Stimulated activated CD4-positive, alpha-beta T cell treated with anti-CD3 and anti-CD28 coated beads, Interleukin-2, amount 100 ng/mL, for 24 hours (primary cell): ENCODE data around the gene MNT.

Source experiments
- DNase-seq, 2 donors: peaks; one replicate each; pipeline ENCODE4 v3.0.0-alpha.2; 2020

Gene MNT

GRCh38 chr17:2362416-2362815, 38.4 kb downstream of the MNT start:
- no peak for DNase-seq

DNA sequence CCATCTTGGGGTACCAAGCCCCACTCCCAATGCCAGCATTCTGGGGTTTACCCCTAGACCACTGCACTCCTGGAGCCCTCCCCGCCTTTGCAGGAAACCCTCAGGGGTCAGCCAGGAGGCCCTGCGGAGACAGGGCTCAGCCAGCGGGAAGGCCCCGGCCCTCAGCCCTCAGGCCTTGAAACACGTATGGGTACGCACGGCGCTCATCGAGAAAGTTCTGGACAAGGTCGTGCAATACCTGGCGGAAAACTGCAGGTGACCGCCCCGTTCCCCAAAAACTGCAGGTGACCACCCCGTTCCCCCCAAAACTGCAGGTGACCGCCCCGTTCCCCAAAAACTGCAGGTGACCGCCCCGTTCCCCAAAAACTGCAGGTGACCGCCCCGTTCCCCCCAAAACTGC, 38.8 kb downstream of the MNT start:
- DNase-seq: no peak

- no peak for DNase-seq
Observed at GRCh38 chr17:2361010-2361760, 39.7 kb downstream of the MNT start.

DNA sequence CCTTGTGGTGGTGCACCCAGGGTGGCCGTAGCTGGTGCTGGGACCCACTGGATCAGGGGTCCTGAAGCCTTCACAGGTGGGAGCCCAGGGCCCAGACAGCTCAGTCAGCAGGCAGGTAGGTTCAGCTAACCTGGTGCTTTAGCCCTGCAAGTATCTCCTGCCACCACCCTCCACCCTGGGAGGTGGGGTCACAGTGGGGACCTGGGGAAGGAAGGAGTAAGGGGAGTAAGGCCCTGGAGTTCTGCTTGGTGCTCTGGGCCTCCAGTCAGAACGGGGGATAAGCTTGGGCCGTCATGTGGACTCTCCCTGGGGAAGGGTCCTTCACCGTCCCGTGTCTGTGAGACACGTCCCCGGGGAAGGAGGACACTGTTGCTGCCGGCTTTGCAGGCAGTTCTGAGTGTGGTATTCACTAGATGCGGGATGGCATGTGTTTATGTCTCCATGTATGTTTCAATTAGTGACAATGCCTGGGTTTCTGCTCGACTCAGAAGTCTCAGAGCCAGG, 42.9 kb downstream of the MNT start:
- no peak for DNase-seq

- no peak for DNase-seq
Observed at GRCh38 chr17:2357237-2357636, 43.6 kb downstream of the MNT start.

- no peak for DNase-seq
Observed at GRCh38 chr17:2354311-2354710, 46.5 kb downstream of the MNT start.

- no peak for DNase-seq
Observed at GRCh38 chr17:2351269-2351668, 49.6 kb downstream of the MNT start.

DNA sequence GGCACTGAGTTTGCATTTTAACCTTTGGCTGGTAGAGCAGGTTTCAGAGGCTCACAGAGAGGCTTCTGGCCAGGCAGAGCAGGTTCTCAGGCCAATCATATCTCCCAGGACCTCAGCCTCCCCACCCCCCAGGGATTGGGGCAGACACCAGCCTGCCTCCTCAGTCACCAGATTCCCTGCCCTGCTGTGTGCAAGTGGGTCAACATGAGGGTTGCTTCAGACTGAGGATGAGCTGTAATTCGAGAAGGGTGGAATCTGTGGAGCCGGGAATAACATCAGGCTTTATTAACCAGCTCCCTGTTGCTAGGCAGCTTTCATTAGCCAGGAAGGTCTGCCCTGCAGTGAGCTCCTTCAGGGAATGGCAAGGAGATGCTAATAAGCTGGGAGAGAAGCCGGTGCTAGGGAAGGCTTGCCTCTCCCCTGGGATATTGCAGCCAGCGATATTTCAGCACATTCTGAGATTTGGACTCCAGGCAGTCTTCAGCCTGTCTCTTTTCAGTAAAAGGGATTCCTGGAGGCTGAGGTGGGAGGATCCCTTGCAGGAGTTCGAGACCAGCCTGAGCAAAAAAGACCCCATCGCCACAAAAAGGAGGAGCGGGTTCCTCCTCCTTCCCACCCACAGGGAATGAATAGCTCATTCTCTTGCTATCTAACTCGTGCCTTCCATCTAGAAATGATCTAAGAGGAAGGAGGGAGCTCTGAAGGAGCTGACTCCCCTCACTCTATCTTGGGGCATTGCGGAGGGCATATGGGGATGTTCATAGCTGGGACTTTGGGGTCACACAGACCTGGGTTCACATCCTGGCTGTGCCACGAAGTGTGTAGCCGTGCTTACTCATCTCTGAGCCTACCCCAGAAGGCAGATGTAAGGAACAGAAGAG, 52.8 kb downstream of the MNT start:
- no peak for DNase-seq

DNA sequence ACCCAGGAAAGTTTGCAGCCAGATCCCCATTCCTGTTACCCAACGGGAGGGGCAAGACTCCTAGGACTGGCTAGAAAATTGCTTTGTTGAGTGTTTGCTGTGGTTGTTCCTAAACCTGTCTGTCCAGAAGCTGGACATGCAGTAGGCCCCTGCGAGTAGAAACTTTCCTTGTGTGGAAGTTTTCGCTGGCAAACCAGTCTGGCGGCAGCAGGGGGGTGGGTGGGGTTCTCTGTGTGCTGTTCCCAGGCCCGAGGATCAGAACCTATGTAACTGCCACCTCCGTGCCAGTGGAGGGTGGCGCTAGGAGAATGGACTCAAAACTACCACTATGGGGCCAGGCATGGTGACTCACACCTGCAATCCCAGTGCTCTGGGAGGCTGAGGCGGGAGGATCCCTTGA, 54.4 kb downstream of the MNT start:
- no peak for DNase-seq

DNA sequence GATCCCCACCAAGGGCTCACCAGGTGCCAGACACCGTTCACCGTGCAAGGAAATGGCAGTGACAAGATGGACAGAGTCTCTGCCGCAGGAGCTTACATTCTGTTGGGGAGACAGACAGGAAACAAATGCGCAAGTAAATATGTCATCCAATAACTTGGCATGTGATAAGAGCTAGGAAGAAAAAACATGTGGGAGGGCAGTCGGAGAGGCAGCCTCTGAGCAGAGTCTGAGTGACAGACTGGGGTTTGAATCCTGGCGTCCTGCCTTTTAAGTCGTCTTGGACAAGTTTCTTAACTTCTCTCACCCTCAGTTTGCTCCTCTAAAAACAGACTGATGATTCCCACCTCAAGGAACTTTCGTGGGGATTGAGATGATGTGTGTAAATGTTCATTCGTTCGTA, 56.3 kb downstream of the MNT start:
- no peak for DNase-seq

DNA sequence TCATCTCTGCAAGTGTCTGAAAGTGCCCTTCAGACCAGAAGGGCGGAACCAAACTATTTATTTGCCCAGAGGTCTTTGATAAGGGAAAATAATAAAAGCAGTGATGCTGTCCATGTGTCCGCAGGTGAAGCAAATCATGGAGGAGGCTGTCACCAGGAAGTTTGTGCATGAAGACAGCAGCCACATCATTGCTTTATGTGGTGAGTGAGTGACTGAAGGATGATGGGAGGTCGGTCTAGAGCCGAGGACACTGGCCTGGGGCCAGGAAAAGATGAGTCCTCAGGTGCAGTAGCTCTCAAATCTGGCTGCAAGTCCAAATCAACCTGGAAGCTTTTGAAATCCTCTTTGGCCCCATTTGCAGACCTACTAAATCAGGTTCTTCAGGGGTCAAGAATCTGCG, 57.4 kb downstream of the MNT start:
- DNase-seq: peak; percentile 31 to 47

- no peak for DNase-seq
Observed at GRCh38 chr17:2338315-2338657, 62.6 kb downstream of the MNT start.

- peak; percentile 62 to 69 for DNase-seq
Observed at GRCh38 chr17:2337544-2338314, 63.1 kb downstream of the MNT start.

GRCh38 chr17:2336852-2337543, 63.9 kb downstream of the MNT start, which contains the start of gene SGSM2:
SGSM2 (plus strand) TSS chr17:2337501; CDS start chr17:2337689, 188 bp downstream.
- DNase-seq: peak; percentile 72 to 74

- peak; percentile 92 for DNase-seq
Observed at GRCh38 chr17:2336215-2336851, 64.5 kb downstream of the MNT start, which contains the start of gene TSR1. TSR1 (minus strand) TSS chr17:2336457; CDS start chr17:2336427, 30 bp downstream.

DNA sequence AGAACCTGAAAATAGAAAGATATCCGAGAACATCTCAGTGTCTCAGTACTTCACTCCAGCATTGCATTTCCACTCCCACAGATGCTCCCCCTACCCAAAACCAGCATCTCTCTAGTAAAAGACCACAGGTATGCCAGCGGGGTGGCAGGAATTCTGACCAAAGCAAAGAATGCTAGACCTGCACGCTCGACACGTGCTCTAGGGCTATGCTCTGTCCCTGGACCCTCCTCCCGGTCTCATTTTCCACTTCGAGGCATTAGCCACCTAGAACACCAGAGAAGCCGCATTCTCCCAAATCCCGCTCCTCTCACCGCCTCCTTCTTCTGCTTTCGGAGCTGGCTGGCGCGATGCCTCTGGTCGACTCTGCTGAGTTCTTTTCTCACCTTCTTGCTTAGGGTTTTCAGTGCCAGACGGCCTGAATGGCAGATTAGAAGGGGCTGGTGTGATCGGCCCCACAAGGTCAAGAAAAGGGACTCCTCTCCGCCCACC, 65.1 kb downstream of the MNT start:
- DNase-seq: peak; percentile 18 to 26
